Sciatic nerve (tissue), 2 donors: Measurements from ENCODE around the gene RCN1. TPM values are rescaled to one million over a fixed set of nuclear protein-coding genes. Genes with fewer than 3 reads are reported as not detected.
"Not testable (repeated sequence)": the region's sequence is repeated elsewhere in the genome, so short reads cannot be mapped to it uniquely, and the experiment has no call there.

Source experiments
- ATAC-seq: fragments of 200-7000 bp; cut with Tn5 transposase; one replicate; pipeline ENCODE4 v1.9.1; 2020; ENCODE audit warnings: mild to moderate bottlenecking, moderate library complexity
- DNase-seq: peaks from one replicate; pipeline ENCODE4 v3.0.0-alpha.2; 2020; ENCODE audit warnings: low spot score
- intact Hi-C: fragments of 100-400 bp; cut with DNase I; formaldehyde crosslinking; loops from one replicate; pipeline ENCODE4 v1.14.2; 2022
- total RNA-seq: library from RNA; stranded (reverse); fragmentation: NEBNext Ultra II Directional; extraction: Animal tissue kit (Norgen Biotek cat#: 25700); gene quantifications from one replicate; pipeline ENCODE4 v1.2.1, GENCODE V29; 2021
- donor health status: DM: no; HTN: no; CAD: no.
- donor health status: DM: no; HTN: no; CAD: no.

RCN1 gene
- total RNA-seq: 92.3 TPM

GRCh38 chr11:32090545-32091370 lies at the start of gene RCN1:
TSS of gene RCN1 (plus strand) at chr11:32091074. CDS start at chr11:32091197, 123 bp downstream.
- intact Hi-C loops: no loop called here
- ATAC-seq (peak; percentile 70), DNase-seq (peak; percentile 76)

GRCh38 chr11:32043737-32044136 lies 47.1 kb upstream of the RCN1 start:
- intact Hi-C loops: no loop called here
- ATAC-seq (no peak), DNase-seq (no peak)

- intact Hi-C loops: no loop called here
- no peak for DNase-seq
- no peak for ATAC-seq
These were observed 46.6 kb upstream of the RCN1 start for GRCh38 chr11:32044158-32044863.

- intact Hi-C loops: no loop called here
- ATAC-seq (no peak), DNase-seq (no peak)
These were observed 45.4 kb upstream of the RCN1 start for GRCh38 chr11:32045456-32045855.

- DNase-seq: no peak
- intact Hi-C loops: loop anchor here (5.0 to 10.0 kb wide), 2 partner anchors 127 to 245 kb away; no protein-coding TSS in a partner anchor
- ATAC-seq: no peak
These were observed 40.6 kb upstream of the RCN1 start for GRCh38 chr11:32050264-32050663.

GRCh38 chr11:32052215-32052614 lies 38.7 kb upstream of the RCN1 start:
- DNase-seq: peak; percentile 73
- intact Hi-C loops: loop anchor here (5.0 to 10.0 kb wide), 2 partner anchors 125 to 243 kb away; no protein-coding TSS in a partner anchor
- peak; percentile 59 for ATAC-seq

GRCh38 chr11:32053151-32053888 lies 37.6 kb upstream of the RCN1 start:
- DNase-seq (no peak), ATAC-seq (no peak)
- intact Hi-C loops: loop anchor here (5.0 to 10.0 kb wide), 2 partner anchors 124 to 241 kb away; no protein-coding TSS in a partner anchor

- ATAC-seq (no peak), DNase-seq (no peak)
- intact Hi-C loops: loop anchor here (10.0 kb wide), 1 partner anchor 239 kb away; no protein-coding TSS in a partner anchor
These were observed 35.0 kb upstream of the RCN1 start for GRCh38 chr11:32055861-32056260.

- intact Hi-C loops: loop anchor here (10.0 kb wide), 1 partner anchor 238 kb away; no protein-coding TSS in a partner anchor
- no peak for ATAC-seq
- DNase-seq: no peak
These were observed 34.4 kb upstream of the RCN1 start for GRCh38 chr11:32056438-32056837.

GRCh38 chr11:32059686-32060462 lies 31.0 kb upstream of the RCN1 start:
- intact Hi-C loops: loop anchor here (10.0 kb wide), 1 partner anchor 235 kb away; no protein-coding TSS in a partner anchor
- ATAC-seq (no peak), DNase-seq (no peak)

GRCh38 chr11:32062540-32062939 lies 28.3 kb upstream of the RCN1 start:
- intact Hi-C loops: no loop called here
- no peak for DNase-seq
- ATAC-seq: no peak

- ATAC-seq, intact Hi-C loops: not testable (repeated sequence)
These were observed 27.8 kb upstream of the RCN1 start for GRCh38 chr11:32063031-32063430.

GRCh38 chr11:32065865-32066629 lies 24.8 kb upstream of the RCN1 start:
- intact Hi-C loops: no loop called here
- DNase-seq (no peak), ATAC-seq (no peak)

More at GRCh38 chr11:32063031-32063430, 27.8 kb upstream of the RCN1 start:
- not testable (repeated sequence) for DNase-seq

GRCh38 chr11:32068134-32068870 lies 22.6 kb upstream of the RCN1 start:
- intact Hi-C loops: no loop called here
- DNase-seq: no peak
- ATAC-seq: no peak

GRCh38 chr11:32069361-32070058 lies 21.4 kb upstream of the RCN1 start:
- intact Hi-C loops: no loop called here
- ATAC-seq (no peak), DNase-seq (no peak)

- intact Hi-C loops: no loop called here
- DNase-seq (no peak), ATAC-seq (no peak)
These were observed 20.2 kb upstream of the RCN1 start for GRCh38 chr11:32070692-32071091.
